GM19035 (cell line): ENCODE data around the gene DHRS2.
"Not testable (repeated sequence)": the region's sequence is repeated elsewhere in the genome, so short reads cannot be mapped to it uniquely, and the experiment has no call there.

Experiments used
- ATAC-seq: cut with Tn5 transposase; IDR thresholded peaks from one replicate; pipeline ENCODE4 v1.9.1; 2021; ENCODE audit not compliant: unreplicated experiment

DHRS2 gene

GRCh38 chr14:23636317-23637211 is at the start of gene DHRS2:
Gene DHRS2 (plus strand): TSS chr14:23636364. CDS start chr14:23638865, 2,501 bp downstream.
- no peak for ATAC-seq

- ATAC-seq = peak; percentile 99
Measured at GRCh38 chr14:23588884-23589598, 47.1 kb upstream of the DHRS2 start.

GRCh38 chr14:23589606-23590005 is 46.6 kb upstream of the DHRS2 start:
- ATAC-seq = no peak

- no peak for ATAC-seq
Measured at GRCh38 chr14:23590198-23590597, 46.0 kb upstream of the DHRS2 start.

GRCh38 chr14:23594191-23594590 is 42.0 kb upstream of the DHRS2 start:
- not testable (repeated sequence) for ATAC-seq

- no peak for ATAC-seq
Measured at GRCh38 chr14:23600322-23600707, 35.8 kb upstream of the DHRS2 start.

GRCh38 chr14:23600806-23601205 is 35.4 kb upstream of the DHRS2 start:
- no peak for ATAC-seq

- ATAC-seq = no peak
Measured at GRCh38 chr14:23601424-23601823, 34.7 kb upstream of the DHRS2 start.

- no peak for ATAC-seq
Measured at GRCh38 chr14:23601845-23602180, 34.4 kb upstream of the DHRS2 start.

- ATAC-seq = no peak
Measured at GRCh38 chr14:23602181-23603095, 33.7 kb upstream of the DHRS2 start.

- ATAC-seq = no peak
Measured at GRCh38 chr14:23603103-23603502, 33.1 kb upstream of the DHRS2 start.

GRCh38 chr14:23604148-23604547 is 32.0 kb upstream of the DHRS2 start:
- ATAC-seq = no peak

GRCh38 chr14:23604675-23605170 is 31.4 kb upstream of the DHRS2 start:
- ATAC-seq = no peak

- peak; percentile 81 for ATAC-seq
Measured at GRCh38 chr14:23605931-23606585, 30.1 kb upstream of the DHRS2 start.

GRCh38 chr14:23608454-23608853 is 27.7 kb upstream of the DHRS2 start:
- ATAC-seq = no peak

- no peak for ATAC-seq
Measured at GRCh38 chr14:23609001-23609400, 27.2 kb upstream of the DHRS2 start.

- ATAC-seq = not testable (repeated sequence)
Measured at GRCh38 chr14:23609411-23610089, 26.6 kb upstream of the DHRS2 start.

GRCh38 chr14:23610090-23610814 is 25.9 kb upstream of the DHRS2 start:
- ATAC-seq = no peak

GRCh38 chr14:23610815-23611289 is 25.3 kb upstream of the DHRS2 start:
- no peak for ATAC-seq
